ENCODE data around the gene MED28.
A peak's percentile ranks its signal among the peaks of the same experiment; 100 is the strongest.
"Not testable (repeated sequence)": the region's sequence is repeated elsewhere in the genome, so short reads cannot be mapped to it uniquely, and the experiment has no call there.

MED28 gene

GRCh38 chr4:17618926-17619325 is 4.5 kb downstream of the MED28 start:
- DNase-seq = no peak

DNA sequence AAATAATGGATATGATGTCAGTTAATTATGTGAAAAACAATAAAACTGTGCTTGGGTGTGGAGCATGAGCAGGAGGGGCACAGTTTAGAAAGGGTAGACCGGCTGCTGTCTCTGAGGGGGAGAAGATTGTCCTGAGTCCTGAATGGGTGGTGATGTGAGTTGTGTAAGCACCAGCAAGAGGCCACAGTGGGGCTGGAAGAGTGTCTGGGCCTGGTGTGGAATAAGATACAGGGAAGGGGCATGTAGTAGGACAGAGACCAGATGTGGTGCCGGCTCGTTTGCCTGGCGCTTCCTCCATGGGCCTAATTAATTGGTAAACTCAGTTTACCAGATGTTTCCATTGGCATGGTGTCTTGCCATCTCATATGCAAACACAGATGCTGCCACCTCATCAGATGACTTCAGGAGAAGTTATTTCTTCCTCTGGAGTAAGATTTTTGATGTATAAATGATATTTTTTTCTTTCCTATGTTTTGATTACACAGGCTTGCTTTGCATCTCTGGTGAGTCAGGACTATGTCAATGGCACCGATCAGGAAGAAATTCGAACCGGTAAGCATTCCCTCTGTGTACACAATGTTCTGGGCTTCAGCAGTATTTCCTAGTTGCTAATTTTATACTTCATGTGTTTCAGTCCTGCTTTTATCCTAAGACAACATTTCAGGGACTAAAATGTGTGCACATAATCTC is 5.1 kb downstream of the MED28 start:
- DNase-seq = no peak

DNA sequence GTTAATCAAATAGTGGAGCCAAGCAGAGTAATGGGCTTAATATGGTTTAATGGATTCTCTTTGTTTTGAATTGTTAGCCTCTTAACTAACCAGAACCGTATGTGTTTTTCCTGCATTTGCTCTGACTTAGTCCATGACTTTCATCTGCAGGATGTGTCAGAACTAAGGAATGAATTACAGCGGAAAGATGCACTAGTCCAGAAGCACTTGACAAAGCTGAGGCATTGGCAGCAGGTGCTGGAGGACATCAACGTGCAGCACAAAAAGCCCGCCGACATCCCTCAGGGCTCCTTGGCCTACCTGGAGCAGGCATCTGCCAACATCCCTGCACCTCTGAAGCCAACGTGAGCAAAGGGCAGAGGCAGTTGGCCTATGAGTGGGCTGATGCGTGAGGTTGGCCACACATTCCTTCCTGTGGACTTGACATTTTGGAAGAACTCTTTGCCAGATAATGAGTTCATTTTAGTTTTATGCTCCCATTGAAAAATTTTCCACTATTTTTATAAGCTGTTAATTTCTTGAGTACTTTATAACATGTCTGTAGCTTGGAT is 9.1 kb downstream of the MED28 start:
- no peak for DNase-seq

- no peak for DNase-seq
These were observed 10.4 kb downstream of the MED28 start for GRCh38 chr4:17624821-17625220.

DNA sequence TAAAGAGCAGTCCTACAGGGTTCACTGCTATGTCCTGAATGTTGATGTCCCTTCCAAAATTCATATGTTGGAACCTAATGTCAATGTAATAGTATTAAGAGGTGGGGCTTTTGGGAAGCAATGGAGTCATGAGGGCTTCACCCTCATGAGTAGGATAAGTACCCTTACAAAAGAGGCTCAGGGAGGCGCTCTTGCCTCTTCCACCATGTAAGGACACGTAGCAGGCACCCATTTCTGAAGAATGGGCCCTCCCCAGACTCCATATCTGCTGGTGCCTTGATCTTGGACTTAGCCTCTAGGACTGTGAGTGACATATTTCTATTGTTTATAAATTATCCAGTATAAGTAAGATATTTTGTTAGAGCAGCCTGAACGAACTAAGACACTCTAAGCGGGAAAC is 15.8 kb downstream of the MED28 start:
- no peak for DNase-seq

DNA sequence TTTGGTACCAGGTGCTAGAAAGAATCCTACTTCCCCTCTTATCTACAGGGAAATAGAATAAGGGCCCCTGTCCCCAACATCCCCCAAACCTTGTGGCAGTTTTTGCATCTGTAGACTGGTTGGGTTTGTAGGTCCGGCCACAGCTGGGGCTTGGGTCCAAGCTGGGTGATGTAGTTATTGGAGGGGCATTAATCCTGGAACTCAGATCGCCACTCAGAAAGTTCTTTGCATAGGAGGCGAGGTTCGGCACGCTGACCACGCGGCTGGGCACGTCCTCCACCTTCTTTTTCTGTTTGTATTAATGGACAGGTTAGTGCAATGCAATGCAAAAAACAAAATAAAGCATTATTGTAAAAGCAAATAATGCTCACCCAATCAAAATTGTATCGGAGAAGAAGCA is 19.2 kb downstream of the MED28 start:
- DNase-seq = no peak

DNA sequence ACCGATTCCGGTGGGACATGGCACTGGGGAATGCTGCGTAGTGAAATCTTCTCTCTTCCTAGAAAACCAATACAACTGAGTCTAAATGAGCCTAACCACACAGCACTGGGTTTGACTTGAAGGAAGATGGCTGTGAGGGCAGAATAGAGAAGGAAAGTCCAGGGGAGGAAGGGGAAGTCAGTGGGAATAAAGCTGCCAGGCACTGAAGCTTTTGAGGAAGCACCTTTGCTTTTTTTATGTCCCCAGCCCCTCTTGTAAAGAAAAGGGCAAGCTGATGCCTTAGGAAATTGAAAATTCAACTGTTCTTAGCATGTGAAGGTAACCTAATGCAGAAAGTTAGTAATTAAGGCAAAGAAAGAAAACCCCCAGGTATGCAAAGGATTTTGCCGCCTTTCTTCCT is 20.6 kb downstream of the MED28 start:
- DNase-seq = no peak

DNA sequence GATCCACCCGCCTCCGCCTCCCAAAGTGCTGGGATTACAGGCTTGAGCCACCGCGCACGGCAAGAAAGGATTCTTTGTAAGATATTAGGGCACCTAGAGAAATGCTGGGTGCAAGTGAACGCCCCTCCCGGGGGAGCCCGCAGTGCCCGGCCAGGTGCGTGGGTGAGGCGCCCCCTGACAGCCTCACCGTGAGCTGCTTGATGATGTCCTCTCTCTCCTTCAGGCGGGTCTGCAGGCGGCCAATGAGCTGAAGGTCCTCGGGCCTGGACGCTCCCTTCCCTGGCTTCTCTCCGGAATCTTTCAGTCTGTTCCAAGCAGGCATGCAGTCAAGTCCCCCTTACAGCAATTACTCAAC is 21.9 kb downstream of the MED28 start:
- DNase-seq = no peak

DNA sequence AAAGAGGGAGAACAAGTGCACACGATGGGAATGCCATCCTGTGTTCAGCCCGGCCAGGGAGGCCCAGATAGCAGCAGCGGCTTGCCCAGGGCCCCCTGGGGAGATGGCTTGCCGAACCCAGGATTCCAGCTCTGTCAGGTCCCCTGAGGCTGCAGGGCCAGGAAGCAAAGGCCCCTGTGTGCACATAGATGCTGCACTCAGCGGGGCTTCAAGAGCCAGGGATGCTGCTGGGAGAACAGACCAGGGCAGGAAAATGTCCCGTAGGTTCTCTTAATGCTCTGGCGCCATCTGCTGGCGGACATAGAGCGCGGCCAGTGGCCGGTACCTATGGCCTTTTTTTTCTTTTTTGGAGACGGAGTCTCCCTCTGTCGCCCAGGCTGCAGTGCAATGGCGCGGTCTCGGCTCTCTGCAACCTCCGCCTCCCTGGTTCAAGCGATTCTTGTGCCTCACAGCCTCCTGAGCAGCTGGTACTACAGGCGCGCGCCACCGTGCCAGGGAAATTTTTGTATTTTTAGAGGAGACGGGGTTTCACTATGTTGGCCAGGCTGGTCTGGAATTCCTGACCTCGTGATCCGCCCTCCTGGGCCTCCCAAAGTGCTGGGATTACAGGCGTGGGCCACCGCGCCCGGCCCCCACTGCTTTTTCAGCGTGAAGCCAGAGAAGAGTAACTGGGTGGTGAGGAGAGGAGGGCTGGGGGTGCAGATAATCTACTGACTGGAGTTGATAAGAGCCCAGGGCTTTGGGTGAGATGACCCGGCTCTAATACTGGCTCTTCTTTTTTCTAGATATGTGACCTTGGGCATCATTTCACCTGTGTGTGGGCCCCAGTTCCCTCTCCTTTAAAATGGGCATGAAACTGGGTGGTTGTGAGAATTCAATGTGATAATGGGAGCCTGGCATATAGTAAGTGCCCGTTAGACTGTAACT is 22.5 kb downstream of the MED28 start:
- peak; percentile 56 for DNase-seq

- no peak for DNase-seq
These were observed 24.7 kb downstream of the MED28 start for GRCh38 chr4:17639136-17639535.

- DNase-seq = no peak
These were observed 27.9 kb downstream of the MED28 start for GRCh38 chr4:17642398-17642783.

DNA sequence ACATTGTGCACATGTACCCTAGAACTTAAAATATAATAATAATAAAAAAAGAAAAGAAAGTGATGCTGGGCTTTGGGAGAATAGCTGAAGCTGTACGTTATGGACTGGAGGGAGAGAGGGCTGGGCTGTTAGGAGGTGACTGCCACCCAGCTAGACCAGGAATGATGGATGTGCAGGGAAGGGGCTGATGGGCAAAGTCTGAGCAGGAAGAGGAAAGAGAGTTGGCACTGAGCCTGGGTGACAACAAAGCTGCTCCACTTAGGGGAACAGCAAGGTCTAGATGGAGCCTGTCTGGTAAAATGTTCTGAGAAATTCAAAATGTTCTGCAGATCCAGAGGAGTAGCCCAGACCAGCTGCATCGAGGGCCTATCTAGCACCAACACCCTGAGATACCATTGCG is 32.3 kb downstream of the MED28 start:
- no peak for DNase-seq

DNA sequence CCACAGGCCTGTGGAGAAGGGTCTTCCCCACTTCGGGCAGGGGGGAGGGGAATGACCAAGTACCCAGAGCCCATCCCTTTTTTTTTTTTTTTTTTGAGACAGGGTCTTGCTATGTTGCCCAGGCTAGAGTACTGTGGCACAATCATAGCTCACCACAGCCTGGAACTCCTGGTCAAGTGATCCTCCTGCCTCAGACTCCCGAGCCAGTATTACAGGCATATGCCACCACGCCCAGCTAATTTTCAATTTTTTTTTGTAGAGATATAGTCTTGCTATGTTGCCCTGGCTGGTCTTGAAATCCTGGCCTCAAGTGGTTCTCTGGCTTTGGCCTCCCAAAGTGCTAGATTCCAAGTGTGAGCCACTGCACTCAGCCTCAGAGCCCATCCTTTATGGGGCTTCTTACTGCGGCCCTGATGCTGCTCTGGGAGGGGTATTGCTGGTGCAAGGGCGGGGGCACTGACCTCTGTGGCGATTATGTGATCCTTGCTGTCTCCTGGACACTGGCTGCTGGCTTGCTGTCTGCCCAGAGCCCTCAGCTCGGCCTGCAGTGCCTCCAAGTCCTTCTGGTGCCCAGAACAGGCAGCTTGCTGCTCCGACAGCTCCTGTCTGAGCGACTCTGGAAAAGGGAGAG is 32.9 kb downstream of the MED28 start:
- DNase-seq = no peak

- DNase-seq = no peak
These were observed 33.5 kb downstream of the MED28 start for GRCh38 chr4:17647927-17648326.

GRCh38 chr4:17650406-17650805 is 36.0 kb downstream of the MED28 start:
- DNase-seq = no peak

DNA sequence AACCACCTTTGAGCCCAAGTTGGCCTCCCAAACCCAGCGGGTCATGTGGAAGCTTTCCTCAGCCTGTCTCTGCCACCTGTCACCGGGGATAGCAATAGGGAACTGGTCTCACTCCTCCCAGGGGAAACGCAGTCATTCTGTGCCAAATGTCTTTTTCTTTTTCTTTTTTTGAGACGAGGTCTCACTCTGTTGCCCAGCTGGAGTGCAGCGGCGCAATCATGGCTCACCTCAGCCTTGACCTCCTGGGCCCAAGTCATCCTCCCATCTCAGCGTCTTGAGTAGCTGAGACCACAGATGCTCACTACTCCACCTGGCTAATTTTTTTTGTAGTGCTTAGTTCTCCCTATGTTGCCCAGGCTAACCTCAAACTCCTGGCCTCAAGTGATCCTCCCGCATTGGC is 40.3 kb downstream of the MED28 start:
- DNase-seq = no peak

DNA sequence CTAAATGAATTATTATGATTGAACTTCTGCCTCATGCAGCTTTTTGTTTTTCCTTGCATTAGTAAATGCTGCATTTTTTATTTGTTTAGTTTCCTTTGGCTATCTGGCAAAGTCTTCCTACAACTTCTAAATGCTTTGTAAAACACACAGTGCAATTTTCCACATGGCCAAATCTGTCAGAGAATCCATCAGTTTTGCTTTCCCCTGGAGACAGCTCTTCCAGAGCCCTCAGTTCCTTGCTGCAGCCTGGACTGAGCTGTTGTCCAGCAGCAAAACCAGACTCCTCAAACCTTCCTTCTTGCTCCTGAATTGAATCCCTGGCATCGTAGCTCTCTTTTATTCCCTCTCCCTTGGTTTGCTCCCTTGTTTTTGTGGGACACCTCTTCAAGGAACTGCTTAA is 42.6 kb downstream of the MED28 start:
- no peak for DNase-seq

DNA sequence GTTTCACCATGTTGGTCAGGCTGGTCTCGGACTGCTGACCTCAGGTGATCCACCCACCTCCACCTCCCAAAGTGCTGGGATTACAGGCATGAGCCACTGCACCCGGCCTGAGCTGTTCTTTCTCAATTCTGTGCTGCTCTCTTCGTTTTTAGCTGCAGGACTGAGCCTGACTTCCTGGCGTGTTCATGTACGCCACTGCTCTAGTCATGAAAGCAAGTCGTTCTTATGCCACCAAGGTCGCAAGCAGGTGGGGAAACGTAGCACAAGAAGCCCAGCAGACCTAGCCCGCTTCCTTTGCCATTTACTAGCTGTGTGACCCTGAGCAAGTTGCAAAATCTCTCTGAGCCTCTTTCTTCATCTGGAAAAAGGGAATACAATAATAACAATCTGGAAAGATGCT is 43.4 kb downstream of the MED28 start:
- DNase-seq = no peak

GRCh38 chr4:17659196-17659595 is 44.8 kb downstream of the MED28 start:
- not testable (repeated sequence) for DNase-seq

DNA sequence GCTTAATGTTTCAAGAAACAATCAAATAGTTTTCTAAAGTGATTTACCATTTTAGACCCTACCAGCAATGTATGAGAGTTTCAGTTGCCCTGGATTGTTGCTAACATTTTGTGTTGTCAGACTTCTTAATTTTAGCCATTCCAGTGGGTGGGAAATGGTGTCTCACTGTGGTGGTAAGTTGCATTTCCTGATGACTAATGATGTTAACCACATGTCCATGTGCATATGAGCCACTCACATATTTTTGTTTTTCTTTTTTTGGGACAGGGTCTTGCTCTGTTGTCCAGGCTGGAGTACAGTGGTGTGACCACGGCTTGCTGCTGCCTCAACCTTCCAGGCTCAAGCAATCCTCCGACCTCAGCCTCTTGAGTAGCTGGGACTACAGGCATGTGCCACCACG is 48.3 kb downstream of the MED28 start:
- no peak for DNase-seq

DNA sequence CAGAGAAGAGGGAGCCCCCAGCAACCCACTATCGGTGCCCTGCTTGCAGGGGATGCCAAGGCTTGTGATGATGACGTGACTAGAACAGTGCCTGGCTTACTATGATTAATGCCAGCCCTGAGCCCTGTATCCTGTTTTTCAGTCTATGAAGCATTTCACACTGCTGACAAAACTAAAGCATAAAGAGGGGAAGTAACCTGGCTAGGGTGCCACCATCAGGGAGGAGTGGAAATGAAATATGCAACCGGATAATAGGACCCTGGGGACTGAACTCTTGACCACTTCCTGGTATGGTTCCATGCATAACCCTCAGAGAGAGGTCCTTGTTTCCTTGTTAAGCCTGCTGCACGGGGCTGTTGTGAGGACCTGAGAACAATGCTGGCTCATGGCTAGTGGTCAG is 50.3 kb downstream of the MED28 start:
- no peak for DNase-seq

GRCh38 chr4:17665346-17665745 is 50.9 kb downstream of the MED28 start:
- DNase-seq = no peak

DNA sequence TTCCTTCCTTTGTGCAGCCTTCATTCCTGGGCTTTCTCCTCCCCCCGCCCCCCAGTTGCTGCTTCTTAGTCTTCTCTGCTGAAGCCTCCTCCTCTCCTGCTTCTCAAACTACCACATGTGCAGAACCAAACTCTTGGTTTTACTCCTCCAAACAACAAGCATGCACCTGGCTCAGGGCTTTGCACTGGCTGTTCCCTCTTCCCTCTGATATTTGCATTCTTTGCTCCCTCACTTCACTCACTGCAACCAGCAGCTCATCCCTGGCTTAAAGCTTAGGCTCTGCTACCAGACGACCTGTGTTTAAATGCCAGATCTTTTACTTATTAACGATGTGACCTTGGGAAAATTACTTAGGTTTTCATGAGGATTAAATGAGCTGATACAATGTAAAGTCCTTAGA is 51.4 kb downstream of the MED28 start:
- DNase-seq = no peak

DNA sequence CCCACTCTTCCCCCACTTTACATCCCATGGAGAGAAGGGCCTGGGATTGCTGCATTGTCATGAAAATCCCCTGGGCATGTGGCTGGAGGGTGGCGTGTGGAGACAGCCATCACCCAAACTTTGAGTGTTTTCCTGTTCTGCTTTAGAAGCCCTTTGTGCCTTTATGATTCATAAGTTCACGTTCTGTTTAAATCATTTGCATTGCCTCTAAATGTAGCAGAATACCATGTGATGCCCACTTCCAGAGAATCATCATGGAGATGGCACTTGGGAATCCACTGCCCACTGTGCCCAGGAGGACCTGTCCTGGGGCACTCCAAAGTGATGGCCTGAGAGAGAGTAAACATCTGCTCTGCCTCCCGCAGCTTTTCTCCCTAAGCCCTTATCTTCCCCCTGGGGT is 52.8 kb downstream of the MED28 start:
- DNase-seq = no peak
